Measurements from ENCODE around the gene CPLANE2.
"Not testable (repeated sequence)": the region's sequence is repeated elsewhere in the genome, so short reads cannot be mapped to it uniquely, and the experiment has no call there.

The CPLANE2 gene

GRCh38 chr1:16248603-16249516, 11.9 kb upstream of the CPLANE2 start:
- no peak for DNase-seq (ENCODE audit: low read depth)

- DNase-seq (ENCODE audit: low read depth), result no peak
These were observed 11.0 kb upstream of the CPLANE2 start for GRCh38 chr1:16248007-16248436.

DNA sequence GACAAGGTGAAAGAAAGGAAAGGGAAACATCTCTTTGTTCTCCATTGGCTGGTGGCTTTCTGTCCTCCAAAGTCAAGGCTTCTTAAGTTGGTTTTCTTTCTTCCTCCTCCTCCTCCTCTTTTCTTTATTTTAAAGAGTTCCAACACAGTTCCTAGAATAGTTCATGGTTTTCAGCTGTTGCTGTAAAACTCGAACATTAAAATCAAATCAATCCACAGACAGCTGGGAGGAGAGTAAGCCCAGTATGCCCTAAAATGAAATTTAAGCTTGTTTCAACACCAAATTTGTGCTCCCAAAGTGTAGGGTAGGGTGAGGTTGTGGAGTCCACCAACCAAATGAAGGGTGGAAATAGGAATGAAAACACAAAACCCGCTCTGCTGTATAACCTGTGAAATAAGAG, 10.5 kb upstream of the CPLANE2 start:
- no peak for DNase-seq (ENCODE audit: low read depth)

- no peak for DNase-seq (ENCODE audit: low read depth)
These were observed 10.0 kb upstream of the CPLANE2 start for GRCh38 chr1:16246961-16247360.

DNA sequence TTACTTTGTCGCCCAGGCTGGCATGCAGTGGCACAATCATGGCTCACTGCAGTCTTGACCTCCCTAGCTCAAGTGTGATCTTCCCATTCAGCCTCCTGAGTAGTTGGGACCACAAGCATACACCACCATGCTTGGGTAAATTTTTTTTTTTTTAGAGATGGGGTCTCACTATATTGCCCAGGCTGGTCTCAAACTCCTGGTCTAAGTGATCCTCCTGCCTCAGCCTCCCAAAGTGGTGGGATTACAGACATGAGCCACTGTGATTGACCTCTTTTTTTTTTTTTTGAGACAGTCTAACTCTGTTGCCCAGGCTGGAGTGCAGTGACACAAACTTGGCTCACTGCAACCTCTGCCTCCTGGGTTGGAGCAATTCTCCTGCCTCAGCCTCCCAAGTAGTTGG, 9.3 kb upstream of the CPLANE2 start:
- not testable (repeated sequence) for DNase-seq (ENCODE audit: low read depth)

DNA sequence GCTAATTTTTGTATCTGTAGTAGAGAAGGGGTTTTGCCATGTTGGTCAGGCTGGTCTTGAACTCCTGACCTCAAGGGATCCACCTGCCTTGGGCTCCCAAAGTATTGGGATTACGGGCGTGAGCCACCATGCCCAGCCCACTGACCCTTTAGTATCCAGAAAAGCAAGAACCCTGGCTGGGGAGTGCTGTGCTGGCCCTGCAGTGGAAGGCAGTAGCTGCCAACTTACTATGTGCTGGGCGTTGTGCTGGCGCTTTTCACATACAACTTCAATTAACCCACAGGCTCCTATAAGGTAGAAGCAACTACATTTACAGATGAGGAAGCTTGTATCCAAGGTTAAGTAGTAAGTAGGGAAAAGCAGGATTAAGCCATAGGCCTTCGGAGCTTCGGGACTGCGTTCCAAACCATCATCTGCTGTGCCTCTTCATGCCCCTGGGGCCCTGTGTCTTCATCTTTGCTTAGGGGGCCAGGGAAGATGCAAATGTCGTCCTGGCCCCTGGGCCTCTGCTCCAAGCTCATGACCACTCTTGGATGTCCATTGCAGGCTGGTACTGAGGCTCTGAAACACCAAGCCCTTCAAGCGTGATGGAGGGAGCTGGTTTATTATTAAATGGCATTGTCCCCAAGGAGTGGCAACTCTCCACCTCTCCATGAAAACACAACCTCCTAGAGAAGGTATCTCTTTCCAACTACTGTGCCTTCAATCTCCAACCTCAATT, 8.7 kb upstream of the CPLANE2 start:
- no peak for DNase-seq (ENCODE audit: low read depth)

GRCh38 chr1:16244650-16245285, 7.8 kb upstream of the CPLANE2 start:
- DNase-seq (ENCODE audit: low read depth), result no peak

- DNase-seq (ENCODE audit: low read depth), result peak; percentile 46
These were observed 7.1 kb upstream of the CPLANE2 start for GRCh38 chr1:16243936-16244649.

DNA sequence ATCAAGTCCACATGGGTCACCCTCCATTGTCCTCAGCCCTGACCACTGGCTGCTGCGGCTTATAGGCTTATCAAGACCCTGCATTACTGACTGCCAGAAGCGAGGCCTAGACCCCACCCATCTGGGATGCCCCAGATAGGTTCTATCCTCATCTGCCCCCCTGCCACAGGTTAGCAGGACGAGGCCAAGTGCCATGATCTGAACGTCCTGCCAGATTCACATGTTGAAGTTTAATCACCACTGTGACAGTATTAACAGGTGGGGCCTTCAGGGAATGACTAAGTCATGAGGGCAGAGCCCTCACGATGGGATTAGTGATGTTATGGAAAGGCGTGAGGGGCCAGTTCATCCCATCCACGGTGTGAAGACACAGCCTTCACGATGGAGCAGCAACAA, 6.2 kb upstream of the CPLANE2 start:
- no peak for DNase-seq (ENCODE audit: low read depth)

DNA sequence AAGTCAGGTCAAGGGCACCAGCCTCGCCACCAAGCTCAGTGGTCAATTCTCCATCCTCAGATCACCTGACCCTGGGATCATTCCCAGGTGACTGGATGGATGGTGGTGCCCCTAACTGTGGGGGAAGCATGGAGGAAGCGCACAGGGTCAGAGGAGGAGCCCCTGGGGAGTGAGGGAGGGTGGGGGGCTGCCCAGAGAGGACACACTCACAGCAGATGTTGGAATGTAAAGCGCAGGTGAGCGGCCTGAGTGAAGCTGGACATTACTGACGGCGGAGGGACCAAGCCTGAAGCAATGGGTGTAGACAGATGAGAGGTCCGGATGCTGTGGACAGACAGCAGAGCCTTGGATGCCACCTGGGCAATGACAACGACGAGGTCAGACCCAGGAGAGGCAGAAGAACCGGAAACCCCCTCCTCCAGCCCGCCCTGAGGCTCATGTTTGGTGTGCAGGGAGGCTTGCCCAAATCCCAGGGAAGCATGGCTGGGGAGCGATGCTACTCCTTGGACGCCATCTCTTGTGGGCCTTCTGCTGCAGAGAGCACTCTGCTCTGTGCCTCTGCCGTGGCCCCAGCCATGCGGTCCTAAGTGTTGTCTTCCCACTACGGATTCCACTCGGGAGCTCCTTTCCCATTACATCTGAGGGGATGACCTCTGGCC, 5.7 kb upstream of the CPLANE2 start:
- no peak for DNase-seq (ENCODE audit: low read depth)

DNA sequence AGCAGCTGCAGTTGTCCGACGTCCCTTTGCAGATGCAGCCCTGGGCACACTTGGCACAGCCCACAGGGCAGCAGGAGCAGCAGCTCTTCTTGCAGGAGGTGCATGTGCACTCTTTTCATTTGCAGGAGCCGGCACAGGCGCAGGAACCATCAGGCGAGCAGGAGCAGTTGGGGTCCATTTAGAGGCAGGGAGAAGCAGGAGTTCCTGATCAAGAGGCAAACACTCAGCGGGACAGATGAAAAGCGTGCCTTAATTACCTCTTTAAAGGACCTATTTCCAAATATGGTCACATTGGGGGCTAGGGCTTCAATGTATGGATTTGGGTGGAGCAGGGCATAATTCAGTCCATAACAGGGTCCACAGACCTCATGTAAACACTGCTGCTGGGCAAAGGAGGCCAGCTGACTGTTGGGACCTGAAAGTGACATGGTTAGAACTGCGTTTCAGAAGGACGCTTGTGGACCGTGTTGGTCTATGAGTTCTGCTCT, 4.3 kb upstream of the CPLANE2 start:
- no peak for DNase-seq (ENCODE audit: low read depth)

- DNase-seq (ENCODE audit: low read depth), result no peak
These were observed 3.0 kb upstream of the CPLANE2 start for GRCh38 chr1:16239972-16240491.

GRCh38 chr1:16237343-16237830, 404 bp upstream of the CPLANE2 start:
- no peak for DNase-seq (ENCODE audit: low read depth)

GRCh38 chr1:16235944-16236510, 956 bp downstream of the CPLANE2 start:
- no peak for DNase-seq (ENCODE audit: low read depth)

- DNase-seq (ENCODE audit: low read depth), result no peak
These were observed 1.6 kb downstream of the CPLANE2 start for GRCh38 chr1:16235347-16235746.

DNA sequence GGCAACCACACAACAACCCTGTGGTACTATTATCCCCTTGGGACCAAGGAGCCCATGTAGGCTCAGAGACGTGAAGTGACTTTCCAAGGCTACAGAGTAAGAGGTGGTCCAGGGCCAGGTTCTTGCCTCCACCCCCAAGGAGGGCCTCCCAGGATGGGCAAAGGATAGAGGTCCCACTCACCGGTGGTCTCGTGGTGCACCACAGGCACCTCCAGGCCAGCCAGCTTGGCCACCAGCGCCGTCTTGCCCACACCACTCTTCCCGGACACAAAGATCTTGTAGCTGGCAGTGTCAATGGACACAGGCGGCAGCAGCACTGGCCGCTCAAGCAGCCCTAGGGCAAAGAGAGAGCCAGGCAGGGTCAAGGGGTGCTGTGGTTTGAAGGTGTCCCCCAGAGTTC, 3.6 kb downstream of the CPLANE2 start:
- DNase-seq (ENCODE audit: low read depth), result no peak

DNA sequence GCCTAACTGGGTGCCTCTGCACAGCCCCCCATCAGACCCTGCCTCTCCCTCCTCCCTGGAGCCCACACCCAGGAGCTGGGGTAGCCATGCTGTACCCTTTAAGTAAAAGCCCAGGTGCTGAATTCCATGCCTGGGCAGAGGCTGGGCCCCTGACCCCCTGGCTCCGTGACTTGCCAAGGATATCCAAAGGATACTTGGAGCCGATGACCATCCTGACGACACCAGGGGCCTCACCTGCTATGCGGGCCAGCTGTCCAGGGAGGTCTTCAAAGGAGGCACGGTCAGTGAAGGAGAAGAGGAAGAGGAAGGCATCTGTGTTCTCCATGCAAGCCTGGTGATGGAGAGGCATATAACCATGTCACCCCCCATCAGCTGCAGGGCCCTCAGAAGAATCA, 4.7 kb downstream of the CPLANE2 start:
- DNase-seq (ENCODE audit: low read depth), result no peak

- no peak for DNase-seq (ENCODE audit: low read depth)
These were observed 5.4 kb downstream of the CPLANE2 start for GRCh38 chr1:16231331-16232315.

DNA sequence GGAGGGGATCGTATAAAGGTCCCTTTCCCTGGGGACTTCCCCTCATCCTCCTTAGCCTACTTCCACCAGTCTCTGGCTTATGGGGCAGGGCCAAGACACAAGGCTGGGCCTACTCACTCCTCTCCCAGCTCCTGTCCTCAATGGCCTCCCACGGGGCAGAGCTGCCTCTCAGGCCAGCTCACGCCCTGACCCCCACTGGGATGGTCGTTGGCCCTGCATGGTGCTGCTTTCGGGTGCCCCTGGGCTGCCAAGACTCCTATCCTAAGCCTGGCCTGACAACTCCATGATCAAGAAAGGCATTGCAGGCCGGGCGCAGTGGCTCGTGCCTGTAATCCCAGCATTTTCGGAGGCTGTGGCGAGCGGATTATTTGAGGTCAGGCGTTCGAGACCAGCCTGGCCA, 6.2 kb downstream of the CPLANE2 start:
- no peak for DNase-seq (ENCODE audit: low read depth)
